Stimulated activated CD4-positive, alpha-beta T cell treated with anti-CD3 and anti-CD28 coated beads, Interleukin-12 subunit alpha, Interleukin-12 subunit beta, amount 100 ng/mL, for 48 hours (primary cell): ENCODE data around the gene SRPK1.
"Not testable (repeated sequence)": the region's sequence is repeated elsewhere in the genome, so short reads cannot be mapped to it uniquely, and the experiment has no call there.

ENCODE experiments used
- DNase-seq, 3 donors: peaks; one replicate each; pipeline ENCODE4 v3.0.0-alpha.2; 2020; ENCODE audit warnings: low read depth in 2 of 3, low spot score in 1 of 3

SRPK1 gene

DNA sequence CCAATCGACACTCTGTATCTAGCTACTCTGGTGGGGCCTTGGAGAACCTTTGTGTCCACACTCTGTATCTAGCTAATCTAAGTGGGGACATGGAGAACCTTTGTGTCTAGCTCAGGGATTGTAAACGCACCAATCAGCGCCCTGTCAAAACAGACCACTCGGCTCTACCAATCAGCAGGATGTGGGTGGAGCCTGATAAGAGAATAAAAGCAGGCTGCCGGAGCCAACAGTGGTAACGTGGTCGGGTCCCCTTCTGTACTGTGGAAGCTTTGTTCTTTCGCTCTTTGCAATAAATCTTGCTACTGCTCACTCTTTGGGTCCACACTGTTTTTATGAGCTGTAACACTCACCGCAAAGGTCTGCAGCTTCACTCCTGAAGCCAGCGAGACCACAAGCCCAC lies 11.0 kb upstream of the SRPK1 start:
- not testable (repeated sequence) for DNase-seq

DNA sequence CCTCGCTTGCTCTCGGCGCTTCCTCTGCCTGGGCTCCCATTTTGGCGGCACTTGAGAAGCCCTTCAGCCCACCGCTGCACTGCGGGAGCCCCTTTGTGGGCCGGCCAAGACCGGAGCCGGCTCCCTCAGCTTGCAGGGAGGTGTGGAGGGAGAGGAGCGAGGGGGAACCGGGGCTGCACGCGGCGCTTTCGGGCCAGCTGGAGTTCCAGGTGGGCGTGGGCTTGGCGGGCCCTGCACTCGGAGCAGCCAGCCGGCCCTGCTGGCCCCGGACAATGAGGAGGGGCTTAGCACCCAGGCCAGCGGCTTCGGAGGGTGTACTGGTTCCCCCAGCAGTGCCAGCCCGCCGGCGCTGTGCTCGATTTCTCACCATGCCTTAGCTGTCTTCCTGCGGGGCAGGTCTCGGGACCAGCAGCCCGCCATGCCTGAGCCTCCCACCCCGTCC lies 10.2 kb upstream of the SRPK1 start:
- no peak for DNase-seq

GRCh38 chr6:35929601-35930000 lies 8.7 kb upstream of the SRPK1 start:
- DNase-seq, result no peak

DNA sequence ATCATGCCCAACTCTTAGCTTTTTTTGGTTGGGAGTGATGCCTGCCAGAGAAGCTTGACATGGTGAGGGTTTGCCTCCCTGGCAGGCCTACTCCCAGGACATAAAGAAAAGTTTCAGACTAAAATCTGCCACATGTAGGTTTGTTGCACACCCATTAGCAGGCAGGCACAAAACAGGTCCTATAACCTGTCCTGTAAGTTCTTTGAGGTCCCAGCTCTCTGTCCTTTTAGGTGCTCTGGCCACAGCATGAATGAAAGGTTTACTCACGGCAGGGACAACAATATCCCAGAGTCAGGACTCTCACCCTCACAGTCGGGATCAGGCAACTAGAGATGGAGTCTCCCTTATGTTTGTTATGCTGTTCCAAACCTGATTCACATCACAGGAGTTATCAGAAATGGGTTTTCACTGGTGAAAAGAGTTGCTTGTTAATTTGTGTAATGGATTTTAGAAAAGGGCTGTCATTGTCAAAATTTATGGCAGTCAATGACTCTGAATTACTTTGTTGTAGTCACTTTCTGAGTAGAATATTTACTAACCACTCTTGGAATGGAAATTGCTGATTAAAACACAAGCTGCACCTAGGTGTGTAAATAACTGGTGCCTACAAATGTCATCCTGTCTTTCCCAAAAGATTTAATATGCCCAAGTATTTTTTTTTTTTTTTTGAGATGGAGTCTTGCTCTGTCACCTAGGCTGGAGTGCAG lies 5.8 kb upstream of the SRPK1 start:
- DNase-seq, result no peak

GRCh38 chr6:35925961-35926360 lies 5.1 kb upstream of the SRPK1 start:
- no peak for DNase-seq

DNA sequence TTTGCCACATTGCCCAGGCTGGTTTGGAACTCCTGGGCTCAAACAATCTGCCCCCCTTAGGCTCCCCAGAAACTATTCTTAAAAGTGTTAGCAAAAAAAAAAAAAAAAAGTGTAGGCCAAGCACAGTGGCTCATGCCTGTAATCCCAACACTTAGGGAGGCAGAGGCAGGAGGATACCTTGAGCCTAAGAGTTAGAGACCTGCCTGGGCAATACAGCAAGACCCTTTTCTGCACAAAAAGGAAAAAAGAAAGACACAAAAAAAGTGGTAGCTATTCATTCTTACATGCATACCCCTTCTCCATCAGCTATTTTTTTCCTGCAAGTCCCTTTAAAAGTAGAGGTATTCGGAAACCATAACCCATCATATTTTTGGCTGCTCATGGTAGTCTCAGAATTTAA lies 3.2 kb upstream of the SRPK1 start:
- DNase-seq, result no peak

- DNase-seq, result no peak
These were observed 1.2 kb upstream of the SRPK1 start for GRCh38 chr6:35922139-35922554.

- peak; percentile 38 to 41 (median 39) for DNase-seq
These were observed 809 bp downstream of the SRPK1 start for GRCh38 chr6:35919827-35920751.

DNA sequence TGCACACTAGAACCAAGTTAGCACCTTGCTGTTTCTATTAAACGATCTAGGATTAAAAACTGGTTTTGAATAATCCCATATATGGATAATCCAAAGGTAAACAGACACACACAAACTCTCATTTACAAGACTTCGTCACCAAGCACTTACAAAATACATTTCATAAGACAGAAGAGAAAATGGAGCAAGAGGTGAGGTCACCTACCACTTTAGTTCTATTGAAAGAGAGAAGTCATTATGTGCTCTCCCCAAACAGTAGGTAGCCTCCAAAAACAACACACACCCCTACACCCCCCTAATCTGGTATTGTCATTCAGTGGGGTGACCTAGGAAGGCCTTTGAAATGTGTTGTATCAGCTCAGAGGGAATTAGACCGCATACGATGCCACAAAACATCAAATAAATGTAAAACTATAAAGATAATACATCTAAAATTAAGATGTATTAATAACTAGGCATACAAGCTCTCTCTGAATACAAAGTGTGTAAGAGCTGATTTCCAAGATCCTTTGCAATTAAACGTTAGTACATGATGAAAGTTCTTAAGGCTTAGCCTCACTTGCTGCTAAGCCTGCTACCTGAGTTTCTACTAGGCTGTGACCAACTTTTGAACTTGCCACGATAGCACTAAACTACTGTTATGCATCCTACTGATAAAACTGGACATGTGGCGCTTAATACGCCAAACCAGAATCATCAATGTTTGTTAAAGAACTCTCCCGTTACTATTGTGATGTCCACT lies 1.6 kb downstream of the SRPK1 start:
- no peak for DNase-seq

DNA sequence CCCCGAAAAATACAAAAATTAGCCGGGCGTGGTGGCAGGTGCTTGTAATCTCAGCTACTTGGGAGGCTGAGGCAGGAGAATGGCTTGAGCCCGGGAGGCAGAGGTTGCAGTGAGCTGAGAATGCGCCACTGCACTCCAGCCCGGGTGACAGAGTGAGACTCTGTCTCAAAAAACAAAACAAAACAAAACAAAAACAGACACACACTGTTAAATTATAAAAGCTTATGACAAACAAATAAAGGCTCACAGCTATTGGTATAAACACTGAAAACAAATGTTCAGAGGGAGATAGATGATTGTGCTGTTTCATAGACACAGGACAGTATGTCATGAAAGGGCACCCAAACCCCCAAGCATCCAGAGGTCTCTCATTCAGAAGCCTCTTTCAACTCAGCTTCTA lies 4.0 kb downstream of the SRPK1 start:
- DNase-seq, result not testable (repeated sequence)

- DNase-seq, result no peak
These were observed 4.8 kb downstream of the SRPK1 start for GRCh38 chr6:35916056-35916455.

DNA sequence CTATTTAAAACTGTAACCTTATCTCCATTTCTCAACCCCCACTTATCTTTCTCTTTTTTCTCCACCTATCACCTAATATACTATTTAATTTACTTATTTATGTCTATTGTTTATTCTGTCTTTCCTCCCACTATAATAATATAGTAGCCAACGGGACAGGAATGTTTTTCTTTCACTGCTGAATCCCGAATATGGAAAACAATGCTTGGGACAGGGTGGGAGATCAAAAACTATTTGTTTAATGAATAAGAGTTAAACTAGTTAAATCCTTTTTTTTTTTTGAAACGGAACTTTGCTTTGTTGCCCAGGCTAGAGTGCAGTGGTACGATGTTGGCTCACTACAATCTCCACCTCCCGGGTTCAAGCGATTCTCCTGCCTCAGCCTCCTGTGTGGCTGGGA lies 6.4 kb downstream of the SRPK1 start:
- DNase-seq, result no peak

DNA sequence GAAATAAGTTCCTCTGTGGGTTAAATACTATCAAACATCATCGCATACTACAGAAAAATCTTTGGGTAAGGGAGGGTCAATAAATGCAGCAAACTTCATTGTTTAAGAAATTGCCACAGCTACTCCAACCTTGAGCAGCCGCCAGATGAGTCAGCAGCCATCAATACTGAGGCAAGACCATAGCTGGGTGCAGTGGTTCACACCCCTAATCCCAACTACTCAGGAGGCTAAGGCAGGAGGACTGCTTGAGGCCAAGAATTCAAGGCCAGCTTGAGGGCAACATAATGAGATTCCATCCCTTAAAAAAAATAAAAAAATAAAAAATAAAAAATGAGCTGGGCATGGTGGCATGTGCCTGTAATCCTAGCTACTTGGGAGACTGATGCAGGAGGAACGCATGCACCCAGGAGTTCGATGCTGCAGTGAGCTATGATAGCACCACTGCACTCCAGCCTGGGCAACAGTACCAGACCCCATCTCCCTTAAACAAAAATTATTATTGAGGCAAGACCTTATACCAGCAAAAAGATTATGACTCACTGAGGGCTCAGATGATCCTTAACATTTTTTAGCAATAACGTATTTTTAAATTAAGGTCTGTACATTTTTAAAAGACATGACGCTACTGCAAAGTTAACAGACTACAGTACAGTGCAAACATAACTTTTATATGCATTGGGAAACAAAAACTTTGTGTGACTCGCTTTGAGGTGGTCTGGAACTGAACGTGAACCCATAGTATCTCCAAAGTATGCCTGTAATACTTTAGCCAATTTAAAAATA lies 8.8 kb downstream of the SRPK1 start:
- DNase-seq, result no peak

- DNase-seq, result not testable (repeated sequence)
These were observed 11.3 kb downstream of the SRPK1 start for GRCh38 chr6:35909571-35909970.

DNA sequence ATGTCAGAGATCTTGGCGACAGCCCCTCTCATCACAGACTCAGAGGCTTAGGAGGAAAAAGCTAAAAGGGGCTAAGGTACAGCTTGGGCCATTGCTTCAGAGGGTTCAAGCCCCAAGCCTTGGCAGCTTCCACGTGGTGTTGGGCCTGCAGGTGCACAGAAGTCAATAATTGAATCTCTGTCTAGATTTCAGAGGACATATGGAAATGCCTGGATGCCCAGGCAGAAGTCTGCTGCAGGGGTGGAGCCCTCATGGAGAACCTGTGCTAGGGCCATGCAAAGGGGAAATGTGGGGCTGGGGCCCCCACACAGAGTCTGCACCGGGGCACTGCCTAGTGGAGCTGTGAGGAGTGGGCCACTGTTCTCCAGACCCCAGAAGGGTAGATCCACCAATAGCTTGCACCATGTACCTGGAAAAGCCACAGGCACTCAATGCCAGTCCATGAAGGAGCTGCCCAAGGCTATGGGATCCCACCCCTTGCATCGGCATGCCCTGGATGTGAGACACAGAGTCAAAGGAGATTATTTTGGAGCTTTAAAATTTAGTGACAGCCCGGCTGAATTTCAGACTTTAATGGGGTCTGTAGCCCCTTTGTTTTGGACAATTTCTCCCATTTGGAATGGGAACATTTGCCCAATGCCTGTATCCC lies 12.0 kb downstream of the SRPK1 start:
- DNase-seq, result not testable (repeated sequence)

GRCh38 chr6:35907750-35908149 lies 13.1 kb downstream of the SRPK1 start:
- DNase-seq, result no peak

GRCh38 chr6:35906499-35906846 lies 14.4 kb downstream of the SRPK1 start:
- no peak for DNase-seq

DNA sequence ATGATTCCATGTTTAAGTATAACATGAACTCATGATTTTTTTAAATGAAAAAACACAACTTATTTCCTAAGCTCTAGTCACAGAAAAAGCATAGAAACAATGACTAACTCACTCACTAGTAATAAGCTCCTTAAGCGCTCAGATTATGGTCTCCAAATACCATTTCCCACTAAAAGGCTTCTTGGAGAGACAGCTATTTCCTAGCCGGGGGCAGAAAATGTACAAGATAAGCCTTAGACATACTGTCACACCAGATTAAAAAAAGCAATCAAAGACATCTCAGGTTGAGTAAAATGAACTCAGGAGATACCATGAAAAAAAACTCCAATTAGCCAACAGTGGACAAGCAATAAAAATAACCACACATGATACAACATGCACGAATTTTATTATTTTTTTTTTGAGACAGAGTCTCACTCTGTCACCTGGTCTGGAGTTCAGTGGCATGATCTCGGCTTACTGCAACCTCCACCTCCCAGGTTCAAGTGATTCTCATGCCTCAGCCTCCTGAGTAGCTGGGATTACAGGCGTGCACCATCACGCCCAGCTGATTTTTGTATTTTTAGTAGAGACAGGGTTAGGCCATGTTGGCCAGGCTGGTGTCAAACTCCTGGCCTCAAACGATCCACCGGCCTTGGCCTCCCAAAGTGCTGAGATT lies 14.9 kb downstream of the SRPK1 start:
- no peak for DNase-seq

DNA sequence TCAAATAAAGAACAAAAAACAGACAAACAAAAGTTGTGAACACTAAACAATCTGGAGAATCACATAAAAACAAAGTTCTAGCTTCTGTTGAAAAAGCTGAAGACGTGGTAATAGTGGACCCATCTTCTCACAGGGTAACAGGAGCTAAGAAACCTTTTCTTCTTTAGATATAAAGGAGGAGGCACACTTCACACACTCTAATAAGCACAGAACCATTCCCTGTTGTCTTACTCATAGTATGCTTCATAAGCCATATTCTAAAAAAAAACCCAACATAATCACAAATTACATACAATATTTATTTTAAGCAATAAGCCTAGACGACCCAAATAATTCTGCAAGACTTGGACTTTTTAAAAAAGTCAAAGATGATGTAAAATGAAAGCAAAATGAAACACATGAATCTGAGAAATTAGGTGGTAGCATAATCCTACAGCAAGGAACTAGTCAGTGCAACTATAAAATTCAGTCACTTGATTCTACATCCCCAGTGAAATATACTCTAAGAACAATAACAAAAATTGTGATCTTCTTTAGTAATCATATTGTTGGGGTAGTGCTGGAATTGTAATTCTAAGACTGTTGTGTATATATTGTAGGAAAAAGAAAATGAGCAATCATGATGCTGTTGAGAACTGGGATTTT lies 15.6 kb downstream of the SRPK1 start:
- DNase-seq, result no peak
